ENCODE results near the gene SETD7.

The SETD7 gene

DNA sequence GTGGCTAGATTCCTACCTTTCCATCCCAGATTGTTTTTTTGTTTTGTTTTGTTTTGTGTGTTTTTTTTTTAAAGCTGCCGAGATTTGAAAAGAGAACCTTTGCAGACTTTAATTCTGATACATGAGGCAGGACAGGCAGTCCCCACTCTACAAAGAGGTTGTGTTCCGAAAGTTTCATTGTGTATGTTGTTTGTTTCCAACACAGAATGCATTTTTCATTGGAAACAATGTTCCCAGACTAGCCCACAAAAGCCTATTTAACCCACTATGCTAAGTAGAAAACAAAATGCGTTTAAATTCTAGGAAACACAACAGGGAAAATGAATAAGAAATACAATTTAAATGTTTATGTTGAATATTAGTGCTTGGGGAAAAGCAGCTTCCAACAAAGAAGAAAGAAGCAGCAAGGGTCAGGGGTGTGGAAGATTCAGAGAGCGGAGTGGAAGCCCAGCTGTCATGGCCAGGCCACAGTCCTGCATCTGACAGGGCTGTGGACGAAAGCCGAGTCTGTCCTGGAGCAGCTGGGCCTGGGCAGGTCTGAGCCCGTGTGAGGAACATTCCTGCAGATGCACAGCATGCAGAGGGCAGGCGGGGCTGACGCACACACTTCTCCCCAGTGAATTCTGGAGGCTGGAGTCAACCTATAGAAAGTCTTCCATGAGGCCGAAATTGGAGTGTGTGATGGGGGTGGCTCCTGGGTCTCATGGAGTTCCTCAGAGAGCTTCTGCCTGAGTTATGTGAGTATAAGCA is 12.4 kb upstream of the SETD7 start:
- Histone ChIP-seq H3K9me3 (ENCODE audit: low read length) (no peaks in the 10 kb centered on the region), H3K9ac (ENCODE audit: low read length) (no peak overlapping the region), H3K79me2 (ENCODE audit: insufficient read depth, low read length) (no peaks in the 10 kb centered on the region), H3K4me3 (ENCODE audit: low read depth, low read length, poor library complexity, severe bottlenecking) (no peak overlapping the region), H3K36me3 (ENCODE audit: insufficient read depth, low read length) (no peaks in the 10 kb centered on the region), H3K27ac (ENCODE audit: low read depth, low read length, poor library complexity, severe bottlenecking) (no peak overlapping the region), H3F3A (ENCODE audit: insufficient read depth, low read length) (no peaks in the 10 kb centered on the region), H3K27me3 (ENCODE audit: insufficient read depth, low read length) (no peaks in the 10 kb centered on the region), H4K20me1 (ENCODE audit: insufficient read depth, low read length) (no peaks in the 10 kb centered on the region), H2AFZ (ENCODE audit: low read length) (no peak overlapping the region), H3K9me2 (ENCODE audit: low read depth, low read length) (no peaks in the 10 kb centered on the region), H3K4me1 (ENCODE audit: insufficient read depth, low read length, severe bottlenecking) (no peaks in the 10 kb centered on the region), H3K4me2 (ENCODE audit: low read length) (no peak overlapping the region)
- TF ChIP-seq EZH2 (IDR thresholded peaks at IDR 0.05; ENCODE audit: borderline replicate concordance, low read length), result no peak
- TF ChIP-seq, protein P1, sequence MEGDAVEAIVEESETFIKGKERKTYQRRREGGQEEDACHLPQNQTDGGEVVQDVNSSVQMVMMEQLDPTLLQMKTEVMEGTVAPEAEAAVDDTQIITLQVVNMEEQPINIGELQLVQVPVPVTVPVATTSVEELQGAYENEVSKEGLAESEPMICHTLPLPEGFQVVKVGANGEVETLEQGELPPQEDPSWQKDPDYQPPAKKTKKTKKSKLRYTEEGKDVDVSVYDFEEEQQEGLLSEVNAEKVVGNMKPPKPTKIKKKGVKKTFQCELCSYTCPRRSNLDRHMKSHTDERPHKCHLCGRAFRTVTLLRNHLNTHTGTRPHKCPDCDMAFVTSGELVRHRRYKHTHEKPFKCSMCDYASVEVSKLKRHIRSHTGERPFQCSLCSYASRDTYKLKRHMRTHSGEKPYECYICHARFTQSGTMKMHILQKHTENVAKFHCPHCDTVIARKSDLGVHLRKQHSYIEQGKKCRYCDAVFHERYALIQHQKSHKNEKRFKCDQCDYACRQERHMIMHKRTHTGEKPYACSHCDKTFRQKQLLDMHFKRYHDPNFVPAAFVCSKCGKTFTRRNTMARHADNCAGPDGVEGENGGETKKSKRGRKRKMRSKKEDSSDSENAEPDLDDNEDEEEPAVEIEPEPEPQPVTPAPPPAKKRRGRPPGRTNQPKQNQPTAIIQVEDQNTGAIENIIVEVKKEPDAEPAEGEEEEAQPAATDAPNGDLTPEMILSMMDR (IDR thresholded peaks at IDR 0.05; ENCODE audit: low read length), result no peak

DNA sequence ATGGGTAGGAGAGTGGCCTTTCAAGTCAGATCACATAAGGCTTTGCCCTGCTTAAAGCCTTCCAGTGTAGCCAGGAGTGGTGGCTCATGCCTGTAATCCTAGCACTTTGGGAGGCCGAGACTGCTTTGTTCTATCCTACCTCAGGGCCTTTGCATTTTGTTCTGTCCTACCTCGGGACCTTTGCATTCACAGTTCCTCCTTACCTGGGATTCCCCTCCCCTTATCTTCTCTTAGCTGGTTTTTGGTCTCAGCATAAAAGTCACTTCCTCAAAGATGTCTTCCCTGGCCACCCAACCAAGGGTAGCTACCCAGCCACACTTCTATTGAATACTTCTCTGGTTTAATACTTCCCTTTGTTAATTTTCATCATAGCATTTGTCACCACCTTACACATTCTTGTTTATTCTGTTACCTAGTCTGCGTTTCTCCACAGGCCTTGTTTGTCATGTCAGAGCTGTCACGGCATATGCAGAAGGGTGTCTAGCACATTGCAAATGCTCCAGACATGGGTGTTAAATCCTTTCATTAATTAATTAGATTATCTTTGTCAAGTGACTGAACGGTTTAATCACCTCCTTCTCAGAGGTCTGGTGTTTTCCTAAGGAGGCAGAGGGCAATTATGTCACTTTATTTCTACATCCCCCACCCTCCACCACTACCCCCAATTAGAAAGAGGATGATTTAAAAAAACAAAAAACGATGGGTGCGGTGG is 11.3 kb upstream of the SETD7 start:
- Histone ChIP-seq H3K4me2 (ENCODE audit: low read length) (no peak overlapping the region), H3K27ac (ENCODE audit: low read depth, low read length, poor library complexity, severe bottlenecking) (no peak overlapping the region), H4K20me1 (ENCODE audit: insufficient read depth, low read length) (no peaks in the 10 kb centered on the region), H3K4me1 (ENCODE audit: insufficient read depth, low read length, severe bottlenecking) (no peaks in the 10 kb centered on the region), H3K4me3 (ENCODE audit: low read depth, low read length, poor library complexity, severe bottlenecking) (no peak overlapping the region), H3K9me2 (ENCODE audit: low read depth, low read length) (no peaks in the 10 kb centered on the region), H3K79me2 (ENCODE audit: insufficient read depth, low read length) (no peaks in the 10 kb centered on the region), H3K9me3 (ENCODE audit: low read length) (no peaks in the 10 kb centered on the region), H2AFZ (ENCODE audit: low read length) (no peak overlapping the region), H3F3A (ENCODE audit: insufficient read depth, low read length) (no peaks in the 10 kb centered on the region), H3K9ac (ENCODE audit: low read length) (no peak overlapping the region), H3K27me3 (ENCODE audit: insufficient read depth, low read length) (no peaks in the 10 kb centered on the region), H3K36me3 (ENCODE audit: insufficient read depth, low read length) (no peaks in the 10 kb centered on the region)
- no peak for TF ChIP-seq EZH2 (IDR thresholded peaks at IDR 0.05; ENCODE audit: borderline replicate concordance, low read length)
- TF ChIP-seq, protein P1 (IDR thresholded peaks at IDR 0.05; ENCODE audit: low read length), result no peak

DNA sequence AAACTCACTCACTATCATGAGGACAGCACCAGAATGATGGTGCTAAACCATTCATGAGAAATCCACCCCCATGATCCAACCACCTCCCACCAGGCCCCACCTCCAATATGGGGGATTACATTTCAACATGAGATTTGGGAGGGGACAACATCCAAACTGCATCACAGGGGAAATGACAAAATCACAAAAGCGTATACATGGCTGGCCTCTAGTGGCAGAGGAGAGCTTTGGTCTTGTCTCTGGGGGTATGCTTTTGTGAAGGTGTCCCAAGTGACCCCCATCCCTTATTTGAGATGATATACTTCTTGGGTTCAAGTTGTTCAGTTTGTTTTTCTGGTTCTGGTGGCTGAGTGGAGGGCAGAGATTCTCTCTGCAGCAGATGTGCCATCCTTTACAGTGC is 8.5 kb upstream of the SETD7 start:
- H3K4me1 ChIP-seq (ENCODE audit: insufficient read depth, low read length, severe bottlenecking), result peaks cover 15% of the 10 kb centered on the region
- no peaks in the 10 kb centered on the region for H3K36me3 ChIP-seq (ENCODE audit: insufficient read depth, low read length)
- no peaks in the 10 kb centered on the region for H3K27me3 ChIP-seq (ENCODE audit: insufficient read depth, low read length)
- H3K27ac ChIP-seq (ENCODE audit: low read depth, low read length, poor library complexity, severe bottlenecking), result no peak overlapping the region
- H3K9ac ChIP-seq (ENCODE audit: low read length), result no peak overlapping the region
- no peak overlapping the region for H2AFZ ChIP-seq (ENCODE audit: low read length)
- H3K4me2 ChIP-seq (ENCODE audit: low read length), result no peak overlapping the region
- H3K79me2 ChIP-seq (ENCODE audit: insufficient read depth, low read length), result no peaks in the 10 kb centered on the region
- no peaks in the 10 kb centered on the region for H3K9me3 ChIP-seq (ENCODE audit: low read length)
- H3K9me2 ChIP-seq (ENCODE audit: low read depth, low read length), result no peaks in the 10 kb centered on the region
- H3K4me3 ChIP-seq (ENCODE audit: low read depth, low read length, poor library complexity, severe bottlenecking), result no peak overlapping the region
- no peaks in the 10 kb centered on the region for H3F3A ChIP-seq (ENCODE audit: insufficient read depth, low read length)
- TF ChIP-seq EZH2 (IDR thresholded peaks at IDR 0.05; ENCODE audit: borderline replicate concordance, low read length), result no peak
- TF ChIP-seq, protein P1 (IDR thresholded peaks at IDR 0.05; ENCODE audit: low read length), result peak; percentile 56
- H4K20me1 ChIP-seq (ENCODE audit: insufficient read depth, low read length), result no peaks in the 10 kb centered on the region

All from OCI-LY1 (cell line).